SHP77 (cell line): Measurements from ENCODE around the gene CPNE4.
"Not testable (repeated sequence)": the region's sequence is repeated elsewhere in the genome, so short reads cannot be mapped to it uniquely, and the experiment has no call there.

Source experiments
- DNase-seq, 2 experiments: peaks; one replicate each; lab custom pipeline; 2025; lab: John Stamatoyannopoulos, UW

The CPNE4 gene

GRCh38 chr3:132034486-132035464 lies at the start of gene CPNE4:
CPNE4 (minus strand) TSS chr3:132035014.
- peak; percentile 62 to 75 for DNase-seq

GRCh38 chr3:132083583-132084279 lies 48.9 kb upstream of the CPNE4 start:
- DNase-seq: no peak

GRCh38 chr3:132083159-132083558 lies 48.3 kb upstream of the CPNE4 start:
- no peak for DNase-seq

GRCh38 chr3:132079147-132079546 lies 44.3 kb upstream of the CPNE4 start:
- no peak for DNase-seq

- no peak for DNase-seq
Measured at GRCh38 chr3:132073771-132074170, 39.0 kb upstream of the CPNE4 start.

- DNase-seq: no peak
Measured at GRCh38 chr3:132071043-132071442, 36.2 kb upstream of the CPNE4 start.

- no peak for DNase-seq
Measured at GRCh38 chr3:132064114-132064513, 29.3 kb upstream of the CPNE4 start.

- DNase-seq: no peak
Measured at GRCh38 chr3:132062535-132062934, 27.7 kb upstream of the CPNE4 start.

GRCh38 chr3:132055872-132056271 lies 21.1 kb upstream of the CPNE4 start:
- no peak for DNase-seq

- no peak for DNase-seq
Measured at GRCh38 chr3:132047209-132047608, 12.4 kb upstream of the CPNE4 start.

GRCh38 chr3:132044874-132045273 lies 10.1 kb upstream of the CPNE4 start:
- not testable (repeated sequence) for DNase-seq

GRCh38 chr3:132042681-132043080 lies 7.9 kb upstream of the CPNE4 start:
- DNase-seq: no peak

GRCh38 chr3:132038198-132038825 lies 3.5 kb upstream of the CPNE4 start:
- peak; percentile 21 to 38 for DNase-seq

GRCh38 chr3:132037581-132037980 lies 2.8 kb upstream of the CPNE4 start:
- no peak for DNase-seq

GRCh38 chr3:132037056-132037455 lies 2.2 kb upstream of the CPNE4 start:
- DNase-seq: no peak

- DNase-seq: no peak
Measured at GRCh38 chr3:132034097-132034485, 723 bp downstream of the CPNE4 start.

GRCh38 chr3:132033471-132033870 lies 1.3 kb downstream of the CPNE4 start:
- no peak for DNase-seq

- DNase-seq: no peak
Measured at GRCh38 chr3:132032959-132033358, 1.9 kb downstream of the CPNE4 start.

- DNase-seq: peak; percentile 70 to 76
Measured at GRCh38 chr3:132029182-132029902, 5.5 kb downstream of the CPNE4 start.

GRCh38 chr3:132022914-132023313 lies 11.9 kb downstream of the CPNE4 start:
- no peak for DNase-seq

GRCh38 chr3:132020058-132020457 lies 14.8 kb downstream of the CPNE4 start:
- no peak for DNase-seq

- DNase-seq: no peak
Measured at GRCh38 chr3:132017137-132017536, 17.7 kb downstream of the CPNE4 start.
